Activated CD4-positive, alpha-beta T cell treated with anti-CD3 and anti-CD28 coated beads for 24 hours (primary cell): ENCODE measurements around the gene ST7L.
A peak's percentile ranks its signal among the peaks of the same experiment; 100 is the strongest.
"Not testable (repeated sequence)": the region's sequence is repeated elsewhere in the genome, so short reads cannot be mapped to it uniquely, and the experiment has no call there.

ENCODE experiments used
- DNase-seq, 2 donors: peaks; one replicate each; pipeline ENCODE4 v3.0.0-alpha.2; 2020; ENCODE audit warnings: low read depth in 2 of 2

Gene ST7L

GRCh38 chr1:112618721-112619517 is at the start of gene ST7L:
Gene ST7L (minus strand): TSS chr1:112619141. CDS start chr1:112619113, 28 bp downstream.
- no peak for DNase-seq

DNA sequence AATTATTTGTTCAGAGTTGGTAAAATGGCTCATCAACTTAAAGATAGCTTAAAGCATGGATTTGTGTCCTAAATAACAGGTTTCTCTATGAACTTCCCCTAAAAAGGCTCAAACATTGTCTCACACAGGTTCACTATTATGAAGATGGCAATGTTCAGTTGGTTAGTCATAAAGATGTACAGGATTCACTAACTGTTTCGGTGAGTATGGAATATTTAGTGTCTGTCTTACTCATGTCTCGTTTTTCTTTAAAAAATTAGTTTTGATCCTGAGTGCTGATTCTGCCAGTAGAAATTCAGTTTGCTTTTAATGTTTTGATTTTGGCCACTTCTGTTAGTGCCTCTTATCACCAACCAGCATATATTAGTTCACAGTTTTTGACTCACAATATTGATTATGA is 48.0 kb upstream of the ST7L start:
- no peak for DNase-seq

DNA sequence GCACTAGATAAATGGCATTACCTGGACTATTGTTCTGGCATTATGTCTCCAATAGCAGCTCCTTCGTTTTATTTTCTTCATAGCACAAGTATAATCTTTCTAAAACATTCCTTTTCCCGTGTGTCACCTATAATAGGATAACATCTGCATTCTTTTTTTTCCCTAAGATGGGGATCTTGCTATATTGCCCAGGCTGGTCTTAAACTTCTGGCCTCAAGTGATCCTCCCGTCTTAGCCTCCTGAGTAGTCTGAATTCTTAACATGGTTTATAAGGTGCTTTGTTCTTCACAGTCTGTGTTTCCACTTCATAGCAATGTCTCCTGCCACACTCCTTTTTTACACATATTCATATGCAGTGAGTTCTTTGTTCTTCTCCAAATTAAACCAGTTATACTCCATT is 46.9 kb upstream of the ST7L start:
- DNase-seq: no peak

DNA sequence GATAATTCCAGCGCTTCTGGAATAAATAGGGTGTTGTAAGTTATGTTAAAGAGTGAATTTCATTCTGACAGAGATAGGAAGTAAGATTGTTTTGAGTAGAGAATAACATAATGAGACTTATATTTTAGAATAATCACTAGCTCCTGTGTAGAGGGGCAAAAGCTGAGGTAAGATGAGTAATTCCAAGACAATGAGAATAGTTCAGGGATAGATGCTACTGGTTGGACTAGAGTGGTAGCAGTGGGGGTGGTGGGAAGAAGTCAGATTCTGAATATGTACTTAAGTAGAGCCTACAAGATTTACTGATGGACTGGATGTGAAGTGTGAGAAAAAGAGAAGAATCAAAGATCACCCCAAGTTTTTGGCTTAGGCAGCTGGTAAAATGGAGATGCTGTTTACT is 32.3 kb upstream of the ST7L start:
- DNase-seq: no peak

GRCh38 chr1:112646225-112646624 is 27.3 kb upstream of the ST7L start:
- no peak for DNase-seq

DNA sequence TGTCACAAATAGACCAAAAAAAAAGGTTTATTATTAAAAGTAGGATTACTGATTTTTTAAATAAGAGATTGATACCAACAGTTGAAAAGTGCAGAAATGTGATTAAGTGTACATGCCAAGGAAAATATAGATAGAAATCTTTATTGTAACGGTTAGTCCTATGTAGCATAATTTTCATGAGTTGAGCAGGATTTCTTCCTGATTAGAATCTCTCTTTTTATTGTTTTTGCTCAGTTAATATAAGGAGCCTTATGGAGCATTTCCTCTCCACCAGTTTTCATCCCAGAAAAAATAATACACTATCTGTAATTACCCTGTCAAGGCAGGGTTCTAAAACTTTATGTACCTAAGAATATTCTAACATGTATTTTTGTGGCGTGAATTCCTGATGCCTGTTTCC is 24.1 kb upstream of the ST7L start:
- no peak for DNase-seq

- not testable (repeated sequence) for DNase-seq
These were observed 21.5 kb upstream of the ST7L start for GRCh38 chr1:112640437-112640836.

- DNase-seq: no peak
These were observed 19.1 kb upstream of the ST7L start for GRCh38 chr1:112638110-112638428.

- DNase-seq: no peak
These were observed 18.5 kb upstream of the ST7L start for GRCh38 chr1:112637254-112638109.

DNA sequence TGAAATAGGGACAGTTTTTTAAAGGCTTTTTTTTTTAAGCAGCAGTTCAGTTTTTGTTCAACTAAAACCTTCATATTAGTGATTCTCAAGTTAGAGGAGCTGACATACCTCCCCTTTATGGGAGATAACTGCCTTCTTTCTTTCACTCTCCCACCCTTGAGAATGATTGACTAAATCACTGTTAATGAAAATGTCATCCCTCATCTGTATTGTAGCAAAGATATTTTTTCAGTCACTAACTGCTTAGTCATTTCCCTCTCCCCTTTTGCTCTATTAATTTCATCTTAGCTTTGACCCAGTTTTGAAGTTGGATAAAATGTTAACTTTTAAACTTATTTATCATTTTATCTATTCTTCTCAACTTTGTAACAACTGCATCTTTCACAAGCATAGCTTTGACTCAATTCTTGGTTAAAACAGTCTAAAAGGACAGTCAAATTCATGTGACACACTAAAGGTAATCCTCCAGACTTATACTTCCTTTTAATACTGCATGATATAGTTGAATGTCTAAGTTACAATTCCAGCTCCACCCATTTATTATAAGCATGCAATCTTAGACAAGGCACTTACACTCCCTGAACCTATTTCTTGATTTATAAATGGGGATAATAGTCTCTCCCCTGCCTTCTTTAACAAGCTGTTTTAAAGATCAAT is 17.8 kb upstream of the ST7L start:
- no peak for DNase-seq

DNA sequence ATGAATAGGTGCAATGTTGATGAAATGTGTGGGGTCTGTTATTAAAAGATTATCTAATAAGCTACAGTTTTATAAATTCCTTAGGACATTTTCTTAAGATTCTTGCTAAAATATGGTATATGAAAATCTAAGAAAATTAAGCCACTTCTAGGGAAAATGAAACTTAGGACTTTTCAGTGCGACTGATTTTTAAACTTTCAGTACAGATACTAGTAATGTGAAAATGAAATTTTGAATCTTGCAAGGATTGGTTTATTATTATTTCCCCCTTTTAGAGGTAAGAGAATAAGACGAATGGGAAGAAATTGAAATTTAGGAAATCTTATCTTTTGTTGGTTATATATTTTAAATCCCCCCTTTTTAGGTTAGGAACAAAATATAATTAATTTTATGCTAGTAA is 17.1 kb upstream of the ST7L start:
- DNase-seq: no peak

GRCh38 chr1:112634367-112634766 is 15.4 kb upstream of the ST7L start:
- DNase-seq: no peak

DNA sequence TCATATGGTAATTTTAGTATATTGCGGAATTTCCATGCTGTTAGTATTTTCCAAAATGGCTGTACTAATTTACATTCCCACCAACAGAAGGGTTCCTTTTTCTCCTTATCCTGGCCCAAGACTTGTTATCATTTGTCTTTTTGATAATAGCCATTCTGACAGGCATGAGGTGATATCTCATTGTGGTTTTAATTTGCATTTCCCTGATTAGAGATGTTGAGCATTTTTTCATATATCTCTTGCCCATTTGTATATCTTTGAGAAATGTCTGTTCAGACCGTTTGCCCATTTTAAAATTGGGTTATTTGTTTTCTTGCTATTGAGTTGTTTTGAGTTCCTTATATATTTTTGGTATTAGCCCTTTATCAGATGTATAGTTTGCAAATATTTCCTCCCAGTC is 14.7 kb upstream of the ST7L start:
- no peak for DNase-seq

DNA sequence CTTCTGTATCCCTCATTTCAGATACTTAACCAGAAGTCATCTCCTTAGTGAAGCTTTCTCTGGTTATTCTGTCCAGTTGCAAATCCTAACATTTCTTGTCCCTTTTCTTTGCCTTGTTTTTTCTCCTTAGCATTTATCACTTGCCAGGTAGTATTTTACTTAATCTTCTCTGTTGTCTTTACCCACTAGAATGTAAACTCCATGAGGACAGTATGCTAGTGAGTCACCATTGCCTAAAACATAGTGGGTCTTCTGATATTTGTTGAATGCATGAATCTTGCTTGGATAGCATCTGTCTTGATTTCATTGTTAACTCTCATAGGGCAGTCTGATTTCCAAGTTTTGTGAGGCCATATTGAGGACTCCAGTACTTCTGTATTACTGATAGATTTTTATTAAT is 10.3 kb upstream of the ST7L start:
- no peak for DNase-seq

DNA sequence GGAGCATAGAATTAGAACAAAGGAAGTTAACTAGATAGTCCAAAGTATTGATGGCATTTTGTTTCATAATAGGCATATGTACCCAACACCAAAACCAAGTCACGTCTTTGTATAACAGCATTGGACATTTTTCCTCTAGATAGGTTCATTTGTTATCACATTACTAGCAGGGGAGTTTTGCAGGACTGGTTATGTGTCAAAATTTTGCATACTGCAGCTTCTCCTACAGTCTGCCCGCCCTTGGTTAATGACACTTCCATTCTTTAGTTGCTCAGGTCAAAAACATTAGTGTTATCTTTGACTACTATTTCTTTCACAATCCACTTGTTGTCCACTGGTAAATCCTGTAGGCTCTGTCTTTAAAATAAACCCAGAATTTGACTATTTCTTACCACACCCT is 9.6 kb upstream of the ST7L start:
- DNase-seq: no peak

GRCh38 chr1:112626887-112627286 is 7.9 kb upstream of the ST7L start:
- no peak for DNase-seq

- no peak for DNase-seq
These were observed 7.3 kb upstream of the ST7L start for GRCh38 chr1:112626193-112626592.

GRCh38 chr1:112625696-112626095 is 6.8 kb upstream of the ST7L start:
- no peak for DNase-seq

GRCh38 chr1:112624493-112624892 is 5.6 kb upstream of the ST7L start:
- not testable (repeated sequence) for DNase-seq

DNA sequence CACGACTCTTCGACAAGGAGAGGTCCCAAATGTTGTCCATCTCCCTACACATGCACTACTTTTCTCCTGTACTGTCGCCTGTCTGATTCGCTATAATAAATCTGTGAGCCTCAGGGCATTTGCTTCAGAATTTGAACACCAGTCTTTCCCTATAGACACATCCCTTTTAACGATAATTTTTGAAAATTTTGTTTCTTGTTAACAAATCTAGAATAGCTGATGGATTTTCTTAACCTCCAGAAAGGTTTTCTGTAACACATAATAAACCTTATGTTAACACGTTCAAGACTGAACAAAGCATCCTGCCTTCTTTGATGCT is 1.4 kb upstream of the ST7L start:
- DNase-seq: no peak

DNA sequence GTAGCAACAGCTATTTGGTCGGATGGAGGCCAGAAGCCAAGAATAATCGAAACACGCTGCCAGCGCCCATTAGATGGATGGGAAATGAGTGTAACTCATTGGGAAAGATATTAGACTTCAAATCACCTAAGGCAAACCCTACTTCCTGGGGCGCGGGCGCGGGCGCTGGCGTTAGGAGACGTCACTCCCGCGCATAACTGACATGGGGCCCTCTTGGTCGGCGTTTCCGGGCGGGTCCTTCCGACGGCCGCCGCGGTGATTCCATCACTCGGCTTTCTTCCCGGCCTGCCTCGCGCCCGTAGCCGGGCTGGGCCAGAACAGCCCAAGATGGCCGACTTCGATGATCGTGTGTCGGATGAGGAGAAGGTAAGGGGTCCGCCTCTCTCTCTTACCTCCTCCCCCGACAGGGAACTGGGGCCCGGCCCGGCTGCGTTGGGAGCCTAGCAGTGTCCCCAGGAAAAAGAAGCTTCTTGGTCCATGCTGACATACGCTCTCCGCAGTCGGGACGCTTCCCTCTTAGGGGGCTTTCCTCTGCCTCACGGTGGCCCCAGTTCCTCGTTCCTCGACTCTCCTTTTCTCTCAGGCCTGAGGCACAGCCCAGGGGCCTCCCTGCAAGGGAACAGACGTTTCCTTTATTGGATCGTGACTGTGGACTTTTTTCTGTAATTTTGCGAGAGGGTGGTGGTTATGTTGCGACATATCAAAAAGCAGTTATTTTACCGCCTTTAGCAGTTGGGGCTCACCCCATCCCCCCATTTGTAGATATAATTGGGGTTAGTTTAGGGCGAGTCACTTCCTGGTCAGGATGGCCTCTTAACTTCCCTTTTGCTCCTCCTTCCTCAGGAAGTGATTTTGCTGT is 806 bp upstream of the ST7L start, which contains the start of gene CAPZA1:
TSS of gene CAPZA1 (plus strand) at position 315 of the 859 bp plus-strand sequence. CDS start at position 328, 13 bp downstream.
- peak; percentile 82 to 86 for DNase-seq
